AG09309 (cell line): Measurements from ENCODE around the gene GRK3.

Source experiments
- DNase-seq: peaks from one replicate; pipeline ENCODE4 v3.0.0-alpha.2; 2010; ENCODE audit warnings: low read depth
- H3K4me3 ChIP-seq: 2 replicates; pipeline ENCODE4 v1.5.1; 2011; ENCODE audit warnings: mild to moderate bottlenecking, low read depth, low read length, moderate library complexity; ENCODE audit not compliant: control insufficient read depth
- TF ChIP-seq, protein P1 (sequence below): IDR thresholded peaks from 2 replicates; pipeline ENCODE4 v1.5.1; 2011; ENCODE audit warnings: mild to moderate bottlenecking, low read depth, low read length, inconsistent platforms; ENCODE audit not compliant: insufficient read depth, control insufficient read depth; ENCODE audit errors: missing control alignments

Gene GRK3

DNA sequence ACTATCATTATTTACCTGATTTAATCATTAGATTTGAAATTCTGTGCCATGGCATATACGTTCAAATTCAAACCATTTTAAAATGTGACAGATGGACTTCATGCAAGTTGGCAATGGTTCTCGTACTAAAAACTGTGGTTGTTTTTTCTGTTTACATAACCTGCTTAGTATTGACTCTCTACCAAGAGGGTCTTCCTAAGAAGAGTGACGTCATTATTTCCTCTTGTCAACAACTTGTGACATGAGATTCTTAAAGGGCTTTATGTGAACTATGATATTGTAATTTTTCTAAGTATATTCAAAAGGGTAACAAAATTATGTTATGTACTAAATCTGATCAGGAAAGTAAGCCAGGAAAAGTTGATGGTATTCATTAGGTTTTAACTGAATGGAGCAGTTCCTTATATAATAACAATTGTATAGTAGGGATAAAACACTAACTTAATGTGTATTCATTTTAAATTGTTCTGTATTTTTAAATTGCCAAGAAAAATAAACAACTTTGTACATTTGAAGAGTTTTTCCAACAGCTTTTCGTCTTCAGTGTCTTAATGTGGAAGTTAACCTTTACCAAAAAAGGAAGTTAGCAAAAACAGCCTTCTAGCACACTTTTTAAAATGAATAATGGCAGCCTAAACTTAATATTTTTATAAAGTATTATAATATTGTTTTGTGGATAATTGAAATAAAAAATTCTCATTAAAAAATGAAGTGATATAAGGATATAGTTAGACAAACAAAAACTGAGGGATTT, 87.0 kb downstream of the GRK3 start:
- TF ChIP-seq, protein P1, sequence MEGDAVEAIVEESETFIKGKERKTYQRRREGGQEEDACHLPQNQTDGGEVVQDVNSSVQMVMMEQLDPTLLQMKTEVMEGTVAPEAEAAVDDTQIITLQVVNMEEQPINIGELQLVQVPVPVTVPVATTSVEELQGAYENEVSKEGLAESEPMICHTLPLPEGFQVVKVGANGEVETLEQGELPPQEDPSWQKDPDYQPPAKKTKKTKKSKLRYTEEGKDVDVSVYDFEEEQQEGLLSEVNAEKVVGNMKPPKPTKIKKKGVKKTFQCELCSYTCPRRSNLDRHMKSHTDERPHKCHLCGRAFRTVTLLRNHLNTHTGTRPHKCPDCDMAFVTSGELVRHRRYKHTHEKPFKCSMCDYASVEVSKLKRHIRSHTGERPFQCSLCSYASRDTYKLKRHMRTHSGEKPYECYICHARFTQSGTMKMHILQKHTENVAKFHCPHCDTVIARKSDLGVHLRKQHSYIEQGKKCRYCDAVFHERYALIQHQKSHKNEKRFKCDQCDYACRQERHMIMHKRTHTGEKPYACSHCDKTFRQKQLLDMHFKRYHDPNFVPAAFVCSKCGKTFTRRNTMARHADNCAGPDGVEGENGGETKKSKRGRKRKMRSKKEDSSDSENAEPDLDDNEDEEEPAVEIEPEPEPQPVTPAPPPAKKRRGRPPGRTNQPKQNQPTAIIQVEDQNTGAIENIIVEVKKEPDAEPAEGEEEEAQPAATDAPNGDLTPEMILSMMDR = no peak
- DNase-seq = no peak
- H3K4me3 ChIP-seq = no peak overlapping the region

DNA sequence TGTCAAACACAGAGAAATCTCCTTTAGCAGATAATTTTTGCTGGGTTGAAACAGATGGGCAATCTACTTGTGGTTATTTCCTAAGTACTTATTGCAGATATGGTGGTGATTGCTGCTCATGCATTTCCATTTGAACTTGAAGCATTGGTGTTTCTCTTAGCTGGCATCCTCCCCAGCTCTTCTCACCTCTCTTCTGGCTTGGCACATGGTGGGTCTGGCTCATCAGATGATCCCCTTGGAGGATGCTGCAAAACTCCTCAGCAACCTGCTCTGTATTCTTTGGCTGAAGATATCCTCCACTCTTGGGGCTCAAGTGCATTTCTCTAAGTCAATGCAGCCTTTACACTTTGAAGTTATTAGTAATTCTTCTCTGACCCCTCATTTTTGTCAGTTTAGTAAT, 90.2 kb downstream of the GRK3 start:
- TF ChIP-seq, protein P1 = no peak
- H3K4me3 ChIP-seq = no peak overlapping the region
- no peak for DNase-seq

DNA sequence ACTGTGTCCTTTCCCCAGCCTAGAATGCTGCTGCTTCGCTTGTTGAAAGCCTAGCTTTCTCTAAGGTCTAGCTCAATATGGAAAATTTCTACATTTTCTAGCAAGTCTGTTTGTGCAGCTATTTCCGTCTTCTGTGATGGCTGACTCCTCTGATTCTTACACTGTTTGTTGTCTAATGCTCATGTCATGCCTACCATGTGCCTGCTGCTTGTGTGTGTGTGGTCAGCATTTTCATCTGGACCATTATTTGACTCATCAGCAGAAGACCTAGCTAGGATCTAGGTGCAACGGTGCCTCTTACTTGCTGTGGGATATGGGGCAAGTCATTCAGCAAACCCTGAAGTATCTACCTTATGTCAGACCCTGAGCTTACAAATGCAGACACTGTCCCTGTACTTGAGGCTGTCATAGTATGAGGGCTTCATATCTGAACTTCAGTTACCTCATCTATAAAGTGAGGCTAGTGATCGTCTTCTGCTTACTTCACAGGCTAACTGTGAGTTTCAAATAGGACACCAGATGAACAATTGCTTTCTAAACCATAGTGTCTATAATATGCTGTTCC, 91.0 kb downstream of the GRK3 start:
- TF ChIP-seq, protein P1 = no peak
- DNase-seq = no peak
- H3K4me3 ChIP-seq = no peak overlapping the region

DNA sequence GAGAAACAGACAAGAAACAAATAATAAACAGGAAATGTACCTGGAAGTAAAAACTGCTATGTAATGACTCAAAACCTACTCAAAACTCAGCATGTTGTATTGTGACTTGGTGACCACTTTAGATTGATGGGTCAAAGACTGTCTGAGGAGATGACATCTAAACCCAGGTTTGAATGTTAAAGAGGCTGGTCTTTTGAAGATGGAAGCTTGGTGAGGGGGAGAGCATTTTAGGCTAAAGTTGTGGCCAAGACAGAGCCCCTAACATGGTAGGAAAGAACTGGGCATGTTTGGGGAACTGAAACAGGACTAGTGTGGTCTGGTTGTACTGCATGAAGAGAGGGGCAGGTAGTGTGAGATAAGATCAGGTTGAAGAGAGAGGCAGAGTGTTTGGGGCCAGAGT, 92.2 kb downstream of the GRK3 start:
- no peak for DNase-seq
- no peak overlapping the region for H3K4me3 ChIP-seq
- TF ChIP-seq, protein P1 = no peak

DNA sequence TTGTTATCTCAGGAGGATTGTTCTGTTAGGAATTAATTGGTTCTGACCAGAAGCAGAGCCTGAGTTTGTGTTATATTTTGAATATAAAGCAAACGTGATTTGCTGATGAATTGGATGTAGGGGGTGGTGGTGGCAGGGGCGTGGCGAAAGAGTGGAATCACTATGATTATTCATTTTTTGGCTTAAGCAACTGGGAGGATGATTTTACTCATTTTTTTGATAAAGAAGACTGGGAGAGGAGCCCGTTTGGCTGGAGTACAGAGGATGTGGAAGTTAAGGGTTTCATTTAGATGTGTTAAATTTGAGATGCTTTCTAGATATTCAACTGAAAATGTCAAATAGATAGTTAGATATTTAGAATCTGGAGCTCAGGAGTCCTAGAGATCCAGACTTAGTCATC, 94.2 kb downstream of the GRK3 start:
- H3K4me3 ChIP-seq = no peak overlapping the region
- TF ChIP-seq, protein P1 = no peak
- DNase-seq = no peak

DNA sequence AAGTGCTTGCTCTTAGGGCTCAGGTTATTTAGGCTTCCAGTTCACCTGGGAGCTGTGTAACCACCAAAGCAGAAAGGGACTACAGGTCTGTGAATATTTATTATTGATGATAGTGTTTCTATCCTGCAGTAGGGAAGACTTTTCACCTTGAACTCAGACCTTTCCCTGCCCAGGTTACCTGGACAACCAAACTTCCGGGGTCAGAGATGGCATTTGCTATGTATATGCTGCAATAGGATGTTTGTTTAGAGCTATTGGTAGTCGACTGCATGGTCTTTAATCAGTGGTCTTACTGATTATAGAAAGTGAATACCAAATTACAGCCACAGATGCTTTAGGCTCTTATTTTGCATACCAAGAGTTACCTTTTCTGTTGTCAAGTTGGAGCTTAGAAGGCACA, 94.9 kb downstream of the GRK3 start:
- no peak overlapping the region for H3K4me3 ChIP-seq
- no peak for DNase-seq
- TF ChIP-seq, protein P1 = no peak
